Measurements from ENCODE around the gene EEA1. TPM values are rescaled to one million over a fixed set of nuclear protein-coding genes. Genes with fewer than 3 reads are reported as not detected.

EEA1 gene
- total and polyA plus RNA-seq, 2 of the 8 experiments (the other 6 are each of a cell fraction or from before 2014, with no cell fraction given), result 1.0 to 18.8 TPM

- TF ChIP-seq EGR1 (IDR thresholded peaks at IDR 0.05; ENCODE audit: borderline replicate concordance, low read depth, low read length) (no peak), GABPA (IDR thresholded peaks at IDR 0.05; ENCODE audit: borderline replicate concordance, insufficient read depth, low read length) (no peak), TAF1 (IDR thresholded peaks at IDR 0.05; ENCODE audit: low read depth, low read length) (no peak), CEBPB (IDR thresholded peaks at IDR 0.05; ENCODE audit: low read depth, low read length) (no peak), SP4 (IDR thresholded peaks at IDR 0.05; ENCODE audit: low read length) (no peak)
Observed at GRCh38 chr12:92863251-92863650, 65.8 kb downstream of the EEA1 start (continued).

Data from H1 (cell line).